GM10266 (cell line): Measurements from ENCODE around the gene TNFSF11.
A peak's percentile ranks its signal among the peaks of the same experiment; 100 is the strongest.

ENCODE experiments used
- DNase-seq: peaks from one replicate; pipeline ENCODE4 v3.0.0; 2012; ENCODE audit errors: extremely low spot score
- TF ChIP-seq, protein P1 (sequence below): IDR thresholded peaks from 2 replicates; pipeline ENCODE4 v1.5.1; 2012; ENCODE audit warnings: mild to moderate bottlenecking, low read depth; ENCODE audit not compliant: control insufficient read depth, insufficient read depth; ENCODE audit errors: missing control alignments

Gene TNFSF11

DNA sequence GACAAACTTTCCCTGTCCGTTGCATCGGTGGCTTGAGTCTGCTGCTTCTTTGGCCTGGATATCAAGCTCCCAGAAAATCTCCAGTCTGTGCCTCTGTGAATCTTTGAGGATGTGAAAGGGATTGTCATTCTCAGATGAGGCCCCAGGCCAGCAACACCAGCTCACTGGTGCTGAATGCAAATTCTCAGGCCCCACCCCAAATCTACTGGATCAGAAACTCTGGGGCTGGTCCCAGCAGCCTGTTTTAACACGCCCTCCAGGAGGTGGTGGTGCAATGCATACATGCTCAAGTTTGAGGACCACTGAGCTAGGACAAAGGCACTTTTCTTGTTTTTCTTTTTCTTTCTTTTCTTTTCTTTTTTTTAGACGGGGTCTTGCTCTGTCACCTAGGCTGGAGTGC is 23.6 kb downstream of the TNFSF11 start:
- TF ChIP-seq, protein P1, sequence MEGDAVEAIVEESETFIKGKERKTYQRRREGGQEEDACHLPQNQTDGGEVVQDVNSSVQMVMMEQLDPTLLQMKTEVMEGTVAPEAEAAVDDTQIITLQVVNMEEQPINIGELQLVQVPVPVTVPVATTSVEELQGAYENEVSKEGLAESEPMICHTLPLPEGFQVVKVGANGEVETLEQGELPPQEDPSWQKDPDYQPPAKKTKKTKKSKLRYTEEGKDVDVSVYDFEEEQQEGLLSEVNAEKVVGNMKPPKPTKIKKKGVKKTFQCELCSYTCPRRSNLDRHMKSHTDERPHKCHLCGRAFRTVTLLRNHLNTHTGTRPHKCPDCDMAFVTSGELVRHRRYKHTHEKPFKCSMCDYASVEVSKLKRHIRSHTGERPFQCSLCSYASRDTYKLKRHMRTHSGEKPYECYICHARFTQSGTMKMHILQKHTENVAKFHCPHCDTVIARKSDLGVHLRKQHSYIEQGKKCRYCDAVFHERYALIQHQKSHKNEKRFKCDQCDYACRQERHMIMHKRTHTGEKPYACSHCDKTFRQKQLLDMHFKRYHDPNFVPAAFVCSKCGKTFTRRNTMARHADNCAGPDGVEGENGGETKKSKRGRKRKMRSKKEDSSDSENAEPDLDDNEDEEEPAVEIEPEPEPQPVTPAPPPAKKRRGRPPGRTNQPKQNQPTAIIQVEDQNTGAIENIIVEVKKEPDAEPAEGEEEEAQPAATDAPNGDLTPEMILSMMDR = no peak

DNA sequence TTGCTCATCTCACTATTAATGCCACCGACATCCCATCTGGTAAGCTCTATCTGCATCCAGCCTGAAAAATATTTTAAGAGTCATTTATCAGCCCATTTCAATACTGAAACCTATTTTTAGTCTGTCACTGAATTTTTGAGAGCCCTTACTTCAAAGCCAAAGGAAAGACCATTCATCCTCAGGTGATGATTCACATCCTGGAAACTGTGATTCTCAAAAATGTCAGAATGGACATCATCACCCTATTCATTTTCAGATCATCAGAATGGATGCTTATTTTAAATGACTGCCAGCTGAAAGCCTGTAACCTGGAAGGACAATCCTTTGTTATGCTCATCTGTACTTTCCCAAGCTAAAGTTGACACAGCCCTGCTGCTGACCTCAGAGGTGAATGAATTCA is 27.0 kb downstream of the TNFSF11 start:
- no peak for DNase-seq
- TF ChIP-seq, protein P1 = no peak

More for the DNA sequence above, 23.6 kb downstream of the TNFSF11 start:
- no peak for DNase-seq

DNA sequence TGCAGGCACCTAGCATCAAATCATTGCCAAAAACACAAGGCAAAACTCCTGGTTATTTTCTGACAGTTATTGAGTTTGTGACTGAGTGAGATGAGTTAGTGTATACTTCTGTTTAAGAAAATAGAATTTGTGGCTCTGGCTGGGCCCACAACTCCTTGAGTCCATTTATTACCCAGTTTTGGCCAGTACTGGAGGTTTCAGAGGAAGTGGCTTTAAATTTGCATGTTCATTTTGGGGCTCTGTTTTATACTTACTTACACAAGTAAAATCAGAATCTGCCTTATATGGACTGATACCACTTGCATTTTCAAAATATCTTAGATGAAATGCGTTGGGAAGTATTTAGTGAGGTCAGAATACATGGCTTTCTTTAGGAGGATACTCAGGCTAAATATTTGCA is 29.0 kb downstream of the TNFSF11 start:
- DNase-seq = peak; percentile 38
- TF ChIP-seq, protein P1 = no peak

DNA sequence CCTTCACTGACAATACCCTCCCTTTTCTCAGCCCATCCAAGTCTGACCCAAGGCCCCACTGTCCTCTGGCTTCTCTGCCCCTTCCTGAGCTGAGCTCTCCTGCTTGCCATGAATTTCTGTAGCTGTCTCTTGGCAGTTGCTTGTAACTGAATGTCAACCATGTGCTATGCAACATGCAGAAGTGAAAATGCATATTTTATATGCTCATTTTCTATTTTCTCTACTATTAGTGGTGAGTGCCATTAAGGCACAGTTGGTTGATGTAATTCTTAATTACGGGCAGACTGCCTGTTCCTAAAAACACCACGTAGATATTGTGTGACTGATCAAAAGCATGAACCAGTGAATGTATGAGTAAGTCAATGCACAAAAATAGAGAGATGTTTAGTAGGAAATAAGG is 29.6 kb downstream of the TNFSF11 start:
- DNase-seq = no peak
- TF ChIP-seq, protein P1 = no peak

DNA sequence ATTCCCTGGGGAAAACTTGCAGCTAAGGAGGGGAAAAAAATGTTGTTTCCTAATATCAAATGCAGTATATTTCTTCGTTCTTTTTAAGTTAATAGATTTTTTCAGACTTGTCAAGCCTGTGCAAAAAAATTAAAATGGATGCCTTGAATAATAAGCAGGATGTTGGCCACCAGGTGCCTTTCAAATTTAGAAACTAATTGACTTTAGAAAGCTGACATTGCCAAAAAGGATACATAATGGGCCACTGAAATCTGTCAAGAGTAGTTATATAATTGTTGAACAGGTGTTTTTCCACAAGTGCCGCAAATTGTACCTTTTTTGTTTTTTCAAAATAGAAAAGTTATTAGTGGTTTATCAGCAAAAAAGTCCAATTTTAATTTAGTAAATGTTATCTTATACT is 33.6 kb downstream of the TNFSF11 start:
- DNase-seq = no peak
- TF ChIP-seq, protein P1 = no peak

DNA sequence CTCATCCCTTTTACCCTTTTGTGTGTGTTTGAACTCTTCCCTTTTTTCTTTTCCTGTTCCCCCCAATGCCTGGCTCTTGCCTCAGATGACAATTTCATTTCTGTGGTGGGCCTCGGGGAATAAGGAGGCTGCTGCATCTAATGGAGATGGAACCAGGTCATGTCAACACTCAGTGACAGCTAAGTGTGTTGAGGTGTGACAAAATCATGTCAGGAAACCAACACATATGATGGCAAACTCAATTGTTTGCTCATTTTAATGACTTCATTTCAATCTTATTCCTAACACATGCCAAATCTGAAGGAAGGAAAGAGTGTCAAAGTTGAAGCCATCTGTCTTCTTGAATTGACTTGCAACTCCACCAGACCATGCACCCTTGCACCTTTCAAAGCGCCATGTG is 36.7 kb downstream of the TNFSF11 start:
- TF ChIP-seq, protein P1 = no peak
- DNase-seq = no peak

DNA sequence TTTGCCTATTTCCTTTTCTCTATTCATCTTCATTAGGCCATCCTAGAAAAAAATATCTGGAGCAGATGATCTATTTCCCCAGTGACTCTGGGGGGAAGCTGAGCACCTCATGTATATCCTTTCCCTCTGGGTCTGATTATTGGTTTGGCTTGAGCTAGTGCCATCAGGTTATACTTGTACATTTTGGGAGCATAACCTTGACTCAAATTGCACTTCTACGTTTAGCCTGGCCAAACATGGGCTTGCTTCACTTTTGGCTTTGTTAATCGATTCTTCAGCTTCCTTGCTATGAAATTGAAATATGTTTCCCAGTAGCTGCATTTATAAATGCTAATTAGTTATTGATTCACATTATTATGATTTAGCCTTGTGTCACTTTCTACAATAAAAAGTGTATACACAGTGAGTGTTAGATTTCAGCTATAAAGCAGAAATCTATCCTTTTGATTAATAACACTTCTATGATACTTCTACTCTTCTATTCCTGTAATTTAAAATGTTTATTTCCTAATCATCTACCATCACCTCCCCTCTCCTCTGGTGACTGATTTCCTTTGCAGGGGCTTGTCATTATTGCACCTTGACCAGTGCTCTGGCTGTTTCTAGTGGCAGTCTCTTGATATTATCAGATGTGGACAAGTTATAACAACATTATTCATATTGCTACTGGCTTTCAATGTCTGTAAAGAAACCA is 37.3 kb downstream of the TNFSF11 start:
- no peak for DNase-seq

More for the DNA sequence above, 37.3 kb downstream of the TNFSF11 start:
- TF ChIP-seq, protein P1 = no peak
